HepG2 (cell line): ENCODE data around the gene FHIT. TPM values are rescaled to one million over a fixed set of nuclear protein-coding genes. Genes with fewer than 3 reads are reported as not detected.

Experiments used
- BHLHE40 ChIP-seq: IDR thresholded peaks from 2 replicates; pipeline ENCODE4 v1.6.1; 2011; ENCODE audit warnings: low read length, improper control_type of control experiment
- BRCA1 ChIP-seq: sonication (generic); formaldehyde crosslinking; IDR thresholded peaks from 2 replicates; pipeline ENCODE4 v1.4.0; 2020; ENCODE audit warnings: missing genetic modification reagents
- CHD4 ChIP-seq: fragments of 200-600 bp; sonication (generic); IDR thresholded peaks from 2 replicates; pipeline ENCODE4 v1.7.0; 2017; ENCODE audit warnings: mild to moderate bottlenecking, low read length, borderline replicate concordance
- FOXA3 ChIP-seq: IDR thresholded peaks from 2 replicates; pipeline ENCODE4 v1.6.1; 2016; ENCODE audit warnings: missing genetic modification reagents, missing compliant biosample characterization
- GABPA ChIP-seq, 2 experiments: IDR thresholded peaks; 2 replicates each; pipeline ENCODE4 v1.6.1; 2011 to 2016; ENCODE audit warnings: low read depth in 2 of 2, low read length in 1 of 2, missing biosample characterization in 1 of 2, missing genetic modification characterization in 1 of 2
- HCFC1 ChIP-seq: fragments of 150-350 bp; IDR thresholded peaks from 2 replicates; pipeline ENCODE4 v1.6.1; 2014; ENCODE audit warnings: low read depth, low read length
- NONO ChIP-seq, 2 experiments: fragments of 450-650 bp in 1 of 2; sonication (generic) in 1 of 2; formaldehyde crosslinking in 1 of 2; IDR thresholded peaks in 1 of 2; conservative IDR thresholded peaks in 1 of 2; 2 replicates each; pipeline versions ENCODE4 v1.6.1 to v1.8.0; 2017 to 2022; ENCODE audit warnings: mild to moderate bottlenecking in 1 of 2, missing genetic modification reagents in 1 of 2, moderate library complexity in 1 of 2
- SALL1 ChIP-seq: sonication (generic); formaldehyde crosslinking; IDR thresholded peaks from 2 replicates; pipeline ENCODE4 v1.8.0; 2022; ENCODE audit warnings: mild to moderate bottlenecking, missing genetic modification reagents
- SRF ChIP-seq: IDR thresholded peaks from 2 replicates; pipeline ENCODE4 v1.6.1; 2011; ENCODE audit warnings: mild to moderate bottlenecking, low read depth, low read length, moderate library complexity
- XBP1 ChIP-seq: sonication (generic); formaldehyde crosslinking; IDR thresholded peaks from 2 replicates; pipeline ENCODE4 v1.5.0; 2020; ENCODE audit warnings: missing genetic modification reagents
- XRCC5 ChIP-seq: fragments of 200-400 bp; formaldehyde crosslinking; optimal IDR thresholded peaks from 2 replicates; pipeline ENCODE3; 2017; ENCODE audit warnings: mild to moderate bottlenecking, low read length
- ZBTB7A ChIP-seq: sonication (generic); formaldehyde crosslinking; IDR thresholded peaks from 2 replicates; pipeline ENCODE4 v1.8.0; 2022; ENCODE audit warnings: mild to moderate bottlenecking, missing genetic modification reagents
- ZNF567 ChIP-seq: sonication (generic); formaldehyde crosslinking; IDR thresholded peaks from 2 replicates; pipeline ENCODE4 v1.8.1; 2023; ENCODE audit warnings: mild to moderate bottlenecking, missing genetic modification reagents, borderline replicate concordance
- ZNF746 ChIP-seq: sonication (generic); formaldehyde crosslinking; IDR thresholded peaks from 2 replicates; pipeline ENCODE4 v1.8.0; 2022; ENCODE audit warnings: mild to moderate bottlenecking, missing genetic modification reagents
- ZNF747 ChIP-seq: sonication (generic); formaldehyde crosslinking; IDR thresholded peaks from 2 replicates; pipeline ENCODE4 v1.8.1; 2023; ENCODE audit warnings: missing genetic modification reagents, mild to moderate bottlenecking, borderline replicate concordance
- polyA plus RNA-seq, 8 experiments: library from polyadenylated mRNA; depleted of rRNA in 3 of 8; stranded (reverse) in 7 of 8; unstranded in 1 of 8; fragments of >200 nt; fragmentation: Illumina TruSeq in 4 of 8; extraction: Trizol in 4 of 8; gene quantifications; 2 replicates each; pipeline versions ENCODE4 v1.2.1 to v1.2.3, GENCODE V29; 2011 to 2016; ENCODE audit warnings: low read depth in 4 of 8, missing spikeins in 1 of 8, mixed read lengths in 1 of 8; ENCODE audit not compliant: insufficient read depth in 1 of 8
- total RNA-seq, 5 experiments: library from RNA; depleted of rRNA; stranded (reverse); fragments of >200 nt; fragmentation: Illumina TruSeq; extraction: Trizol; gene quantifications; 2 replicates each; pipeline ENCODE4 v1.2.3, GENCODE V29; 2016; ENCODE audit warnings: low read depth in 1 of 5
- TF ChIP-seq, protein P1 (sequence below): sonication (generic); formaldehyde crosslinking; IDR thresholded peaks from 2 replicates; pipeline ENCODE4 v1.5.0; 2020; ENCODE audit warnings: missing genetic modification reagents
- TF ChIP-seq, protein P2 (sequence below): sonication (generic); formaldehyde crosslinking; IDR thresholded peaks from 2 replicates; pipeline ENCODE4 v1.4.0; 2020; ENCODE audit warnings: mild to moderate bottlenecking, missing genetic modification reagents
- TF ChIP-seq, protein P3 (sequence below): IDR thresholded peaks from 2 replicates; pipeline ENCODE4 v1.6.1; 2012; ENCODE audit warnings: inconsistent platforms
- TF ChIP-seq, protein P4 (sequence below): sonication (generic); formaldehyde crosslinking; IDR thresholded peaks from 2 replicates; pipeline ENCODE4 v1.8.0; 2022; ENCODE audit warnings: low read depth, missing genetic modification reagents
- TF ChIP-seq, protein P5 (sequence below): sonication (generic); formaldehyde crosslinking; IDR thresholded peaks from 2 replicates; pipeline ENCODE4 v1.5.0; 2020; ENCODE audit warnings: missing genetic modification reagents
- TF ChIP-seq, protein P6 (sequence below): sonication (generic); formaldehyde crosslinking; IDR thresholded peaks from 2 replicates; pipeline ENCODE4 v1.8.1; 2023; ENCODE audit warnings: mild to moderate bottlenecking, missing genetic modification reagents

Gene FHIT
- total and polyA plus RNA-seq, 2 of the 13 experiments (the other 11 are each of a cell fraction or from before 2014, with no cell fraction given), result 4.0 to 4.6 TPM

DNA sequence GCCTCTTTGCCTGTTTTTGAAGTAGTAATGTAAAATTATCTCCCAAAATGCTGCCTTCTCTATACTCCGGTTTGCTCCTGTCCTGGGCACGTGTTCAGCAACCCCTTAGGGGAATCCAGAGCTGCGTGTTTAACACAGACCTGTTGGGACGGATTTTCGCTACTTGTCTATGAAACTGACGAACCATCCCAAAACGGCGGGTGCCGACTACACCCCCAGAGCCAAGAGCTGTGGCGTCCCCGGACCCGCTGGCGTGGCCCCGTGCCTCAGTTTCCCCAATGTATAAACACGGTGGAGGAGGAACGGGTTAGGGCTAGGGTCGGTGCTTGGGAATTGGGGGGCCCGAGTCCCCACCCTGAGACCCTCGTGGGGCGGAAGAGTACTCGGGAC is 473 bp downstream of the FHIT start (continued):
- TF ChIP-seq XRCC5 (no peak), XBP1 (no peak), GABPA (IDR thresholded peaks at IDR 0.05; ENCODE audit: low read depth, low read length) (no peak), GABPA (CRISPR knock-in tag; IDR thresholded peaks at IDR 0.05; ENCODE audit: low read depth) (no peak), NONO (IDR thresholded peaks at IDR 0.05) (no peak), NONO (CRISPR knock-in tag; conservative IDR thresholded peaks at IDR 0.05) (peak; percentile 54; the same call in 1 of the 2 replicates), HCFC1 (no peak), SALL1 (CRISPR knock-in tag) (no peak), BRCA1 (CRISPR knock-in tag) (no peak), BHLHE40 (peak; percentile 22; the same call in 1 of the 2 replicates), ZBTB7A (CRISPR knock-in tag) (no peak), ZNF746 (CRISPR knock-in tag) (peak; percentile 54; the same call in 1 of the 2 replicates), ZNF567 (CRISPR knock-in tag) (0 out of 2 replicates have a peak, but pooled peaks have one; percentile 73), FOXA3 (CRISPR knock-in tag) (no peak), SRF (no peak), ZNF747 (CRISPR knock-in tag) (no peak), CHD4 (peak; percentile 69; the same call in 1 of the 2 replicates)
- TF ChIP-seq, protein P1, sequence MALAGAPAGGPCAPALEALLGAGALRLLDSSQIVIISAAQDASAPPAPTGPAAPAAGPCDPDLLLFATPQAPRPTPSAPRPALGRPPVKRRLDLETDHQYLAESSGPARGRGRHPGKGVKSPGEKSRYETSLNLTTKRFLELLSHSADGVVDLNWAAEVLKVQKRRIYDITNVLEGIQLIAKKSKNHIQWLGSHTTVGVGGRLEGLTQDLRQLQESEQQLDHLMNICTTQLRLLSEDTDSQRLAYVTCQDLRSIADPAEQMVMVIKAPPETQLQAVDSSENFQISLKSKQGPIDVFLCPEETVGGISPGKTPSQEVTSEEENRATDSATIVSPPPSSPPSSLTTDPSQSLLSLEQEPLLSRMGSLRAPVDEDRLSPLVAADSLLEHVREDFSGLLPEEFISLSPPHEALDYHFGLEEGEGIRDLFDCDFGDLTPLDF (CRISPR knock-in tag), result no peak
- TF ChIP-seq, protein P2, sequence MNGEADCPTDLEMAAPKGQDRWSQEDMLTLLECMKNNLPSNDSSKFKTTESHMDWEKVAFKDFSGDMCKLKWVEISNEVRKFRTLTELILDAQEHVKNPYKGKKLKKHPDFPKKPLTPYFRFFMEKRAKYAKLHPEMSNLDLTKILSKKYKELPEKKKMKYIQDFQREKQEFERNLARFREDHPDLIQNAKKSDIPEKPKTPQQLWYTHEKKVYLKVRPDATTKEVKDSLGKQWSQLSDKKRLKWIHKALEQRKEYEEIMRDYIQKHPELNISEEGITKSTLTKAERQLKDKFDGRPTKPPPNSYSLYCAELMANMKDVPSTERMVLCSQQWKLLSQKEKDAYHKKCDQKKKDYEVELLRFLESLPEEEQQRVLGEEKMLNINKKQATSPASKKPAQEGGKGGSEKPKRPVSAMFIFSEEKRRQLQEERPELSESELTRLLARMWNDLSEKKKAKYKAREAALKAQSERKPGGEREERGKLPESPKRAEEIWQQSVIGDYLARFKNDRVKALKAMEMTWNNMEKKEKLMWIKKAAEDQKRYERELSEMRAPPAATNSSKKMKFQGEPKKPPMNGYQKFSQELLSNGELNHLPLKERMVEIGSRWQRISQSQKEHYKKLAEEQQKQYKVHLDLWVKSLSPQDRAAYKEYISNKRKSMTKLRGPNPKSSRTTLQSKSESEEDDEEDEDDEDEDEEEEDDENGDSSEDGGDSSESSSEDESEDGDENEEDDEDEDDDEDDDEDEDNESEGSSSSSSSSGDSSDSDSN (CRISPR knock-in tag), result peak; percentile 32; the same call in 1 of the 2 replicates
- TF ChIP-seq, protein P3, sequence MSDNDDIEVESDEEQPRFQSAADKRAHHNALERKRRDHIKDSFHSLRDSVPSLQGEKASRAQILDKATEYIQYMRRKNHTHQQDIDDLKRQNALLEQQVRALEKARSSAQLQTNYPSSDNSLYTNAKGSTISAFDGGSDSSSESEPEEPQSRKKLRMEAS, result peak; percentile 58; the same call in 1 of the 2 replicates
- TF ChIP-seq, protein P4, sequence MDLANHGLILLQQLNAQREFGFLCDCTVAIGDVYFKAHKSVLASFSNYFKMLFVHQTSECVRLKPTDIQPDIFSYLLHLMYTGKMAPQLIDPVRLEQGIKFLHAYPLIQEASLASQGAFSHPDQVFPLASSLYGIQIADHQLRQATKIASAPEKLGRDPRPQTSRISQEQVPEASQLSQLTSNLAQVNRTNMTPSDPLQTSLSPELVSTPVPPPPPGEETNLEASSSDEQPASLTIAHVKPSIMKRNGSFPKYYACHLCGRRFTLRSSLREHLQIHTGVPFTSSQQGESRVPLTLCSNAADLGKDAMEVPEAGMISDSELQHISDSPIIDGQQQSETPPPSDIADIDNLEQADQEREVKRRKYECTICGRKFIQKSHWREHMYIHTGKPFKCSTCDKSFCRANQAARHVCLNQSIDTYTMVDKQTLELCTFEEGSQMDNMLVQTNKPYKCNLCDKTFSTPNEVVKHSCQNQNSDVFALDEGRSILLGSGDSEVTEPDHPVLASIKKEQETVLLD (CRISPR knock-in tag), result peak; percentile 35; the same call in 1 of the 2 replicates
- TF ChIP-seq, protein P5, sequence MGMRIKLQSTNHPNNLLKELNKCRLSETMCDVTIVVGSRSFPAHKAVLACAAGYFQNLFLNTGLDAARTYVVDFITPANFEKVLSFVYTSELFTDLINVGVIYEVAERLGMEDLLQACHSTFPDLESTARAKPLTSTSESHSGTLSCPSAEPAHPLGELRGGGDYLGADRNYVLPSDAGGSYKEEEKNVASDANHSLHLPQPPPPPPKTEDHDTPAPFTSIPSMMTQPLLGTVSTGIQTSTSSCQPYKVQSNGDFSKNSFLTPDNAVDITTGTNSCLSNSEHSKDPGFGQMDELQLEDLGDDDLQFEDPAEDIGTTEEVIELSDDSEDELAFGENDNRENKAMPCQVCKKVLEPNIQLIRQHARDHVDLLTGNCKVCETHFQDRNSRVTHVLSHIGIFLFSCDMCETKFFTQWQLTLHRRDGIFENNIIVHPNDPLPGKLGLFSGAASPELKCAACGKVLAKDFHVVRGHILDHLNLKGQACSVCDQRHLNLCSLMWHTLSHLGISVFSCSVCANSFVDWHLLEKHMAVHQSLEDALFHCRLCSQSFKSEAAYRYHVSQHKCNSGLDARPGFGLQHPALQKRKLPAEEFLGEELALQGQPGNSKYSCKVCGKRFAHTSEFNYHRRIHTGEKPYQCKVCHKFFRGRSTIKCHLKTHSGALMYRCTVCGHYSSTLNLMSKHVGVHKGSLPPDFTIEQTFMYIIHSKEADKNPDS, result 0 out of 2 replicates have a peak, but pooled peaks have one; percentile 36
- TF ChIP-seq, protein P6, sequence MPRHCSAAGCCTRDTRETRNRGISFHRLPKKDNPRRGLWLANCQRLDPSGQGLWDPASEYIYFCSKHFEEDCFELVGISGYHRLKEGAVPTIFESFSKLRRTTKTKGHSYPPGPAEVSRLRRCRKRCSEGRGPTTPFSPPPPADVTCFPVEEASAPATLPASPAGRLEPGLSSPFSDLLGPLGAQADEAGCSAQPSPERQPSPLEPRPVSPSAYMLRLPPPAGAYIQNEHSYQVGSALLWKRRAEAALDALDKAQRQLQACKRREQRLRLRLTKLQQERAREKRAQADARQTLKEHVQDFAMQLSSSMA (CRISPR knock-in tag), result 0 out of 2 replicates have a peak, but pooled peaks have one; percentile 21
